Measurements from ENCODE around the gene CARF.

CARF gene

GRCh38 chr2:203021991-203022390 lies 109.9 kb downstream of the CARF start:
- no peak for DNase-seq (ENCODE audit: low spot score)

GRCh38 chr2:203022751-203023150 lies 110.7 kb downstream of the CARF start:
- no peak for DNase-seq (ENCODE audit: low spot score)

- no peak for DNase-seq (ENCODE audit: low spot score)
These were observed 113.5 kb downstream of the CARF start for GRCh38 chr2:203025592-203025991.

- no peak for DNase-seq (ENCODE audit: low spot score)
These were observed 118.5 kb downstream of the CARF start for GRCh38 chr2:203030545-203030944.

- DNase-seq (ENCODE audit: low spot score), result no peak
These were observed 118.9 kb downstream of the CARF start for GRCh38 chr2:203030991-203031390.

GRCh38 chr2:203033395-203033794 lies 121.3 kb downstream of the CARF start:
- no peak for DNase-seq (ENCODE audit: low spot score)

GRCh38 chr2:203035879-203036470 lies 123.9 kb downstream of the CARF start:
- DNase-seq (ENCODE audit: low spot score), result no peak

Measured in HuH-7 (cell line).